Measurements from ENCODE around the gene ARPIN.
"Not testable (repeated sequence)": the region's sequence is repeated elsewhere in the genome, so short reads cannot be mapped to it uniquely, and the experiment has no call there.

Gene ARPIN

DNA sequence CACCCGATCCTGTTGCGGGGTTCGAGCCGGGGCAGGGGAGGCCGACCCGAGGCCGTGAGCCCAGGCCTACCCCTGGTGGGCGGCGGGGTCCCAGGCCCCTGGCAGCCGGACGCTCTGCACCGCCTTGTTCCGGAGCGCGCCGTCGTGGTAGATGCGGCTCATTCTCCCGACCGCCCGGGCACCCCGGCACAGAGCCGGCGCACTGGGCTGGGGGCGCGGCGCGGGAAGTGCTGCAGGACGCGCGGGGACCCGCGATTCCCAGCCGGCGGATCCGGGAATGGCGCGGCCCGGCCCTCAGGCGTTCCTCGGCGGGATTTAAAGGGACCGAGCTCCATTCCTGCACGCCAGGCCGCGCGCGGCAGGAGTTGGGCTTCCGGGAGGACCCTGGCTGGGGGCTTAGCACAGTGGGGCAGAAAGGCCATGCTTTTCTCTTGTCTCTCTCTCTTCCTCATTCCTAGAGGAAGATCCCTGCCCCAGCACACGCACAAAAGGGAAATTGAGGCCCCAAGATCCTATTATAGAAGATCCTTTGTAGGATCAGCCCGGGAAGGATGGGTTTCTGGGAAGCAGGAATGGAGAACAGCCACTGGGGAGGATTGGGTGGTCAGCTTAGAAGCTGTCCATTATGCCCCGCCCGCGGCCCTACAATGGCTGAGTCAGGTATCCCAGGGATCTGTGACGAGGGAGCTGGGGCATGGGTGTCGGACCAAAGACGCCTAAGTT, at the start of gene ARPIN:
Gene ARPIN (minus strand): TSS at position 279 of the 723 bp plus-strand sequence. CDS start 117 bp downstream, at position 162.
- Histone ChIP-seq H4K20me1 (ENCODE audit: control insufficient read depth, insufficient read depth, low read depth, low read length) (no peaks in the 10 kb centered on the region), H3K4me3 (ENCODE audit: low read length) (no peak within 1 kb of the TSS), H3K27ac (ENCODE audit: low read depth, low read length) (no peak within 1 kb of the TSS), H3F3A (ENCODE audit: control insufficient read depth, insufficient read depth) (no peaks in the 10 kb centered on the region), H3K79me2 (ENCODE audit: control insufficient read depth, low read length) (no peaks in the 10 kb centered on the region), H3K9me3 (ENCODE audit: control insufficient read depth, insufficient read depth, low read length) (no peaks in the 10 kb centered on the region), H3K36me3 (ENCODE audit: control insufficient read depth, low read length) (no peaks in the 10 kb centered on the region), H3K4me2 (ENCODE audit: low read length) (no peak within 1 kb of the TSS), H3K4me1 (ENCODE audit: control insufficient read depth, low read length) (peaks cover 3% of the 10 kb centered on the region; the same call in 1 of the 2 replicates), H3K27me3 (ENCODE audit: control insufficient read depth, low read length) (peaks cover 21% of the 10 kb centered on the region), H3K9me2 (replicated peaks; ENCODE audit: control insufficient read depth, low read length) (no peaks in the 10 kb centered on the region)
- TF ChIP-seq, protein P1, sequence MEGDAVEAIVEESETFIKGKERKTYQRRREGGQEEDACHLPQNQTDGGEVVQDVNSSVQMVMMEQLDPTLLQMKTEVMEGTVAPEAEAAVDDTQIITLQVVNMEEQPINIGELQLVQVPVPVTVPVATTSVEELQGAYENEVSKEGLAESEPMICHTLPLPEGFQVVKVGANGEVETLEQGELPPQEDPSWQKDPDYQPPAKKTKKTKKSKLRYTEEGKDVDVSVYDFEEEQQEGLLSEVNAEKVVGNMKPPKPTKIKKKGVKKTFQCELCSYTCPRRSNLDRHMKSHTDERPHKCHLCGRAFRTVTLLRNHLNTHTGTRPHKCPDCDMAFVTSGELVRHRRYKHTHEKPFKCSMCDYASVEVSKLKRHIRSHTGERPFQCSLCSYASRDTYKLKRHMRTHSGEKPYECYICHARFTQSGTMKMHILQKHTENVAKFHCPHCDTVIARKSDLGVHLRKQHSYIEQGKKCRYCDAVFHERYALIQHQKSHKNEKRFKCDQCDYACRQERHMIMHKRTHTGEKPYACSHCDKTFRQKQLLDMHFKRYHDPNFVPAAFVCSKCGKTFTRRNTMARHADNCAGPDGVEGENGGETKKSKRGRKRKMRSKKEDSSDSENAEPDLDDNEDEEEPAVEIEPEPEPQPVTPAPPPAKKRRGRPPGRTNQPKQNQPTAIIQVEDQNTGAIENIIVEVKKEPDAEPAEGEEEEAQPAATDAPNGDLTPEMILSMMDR (IDR thresholded peaks at IDR 0.05; ENCODE audit: low read depth, low read length, poor library complexity, severe bottlenecking), result no peak
- TF ChIP-seq EZH2phosphoT487 (IDR thresholded peaks at IDR 0.05; ENCODE audit: borderline replicate concordance, low read length), result no peak

DNA sequence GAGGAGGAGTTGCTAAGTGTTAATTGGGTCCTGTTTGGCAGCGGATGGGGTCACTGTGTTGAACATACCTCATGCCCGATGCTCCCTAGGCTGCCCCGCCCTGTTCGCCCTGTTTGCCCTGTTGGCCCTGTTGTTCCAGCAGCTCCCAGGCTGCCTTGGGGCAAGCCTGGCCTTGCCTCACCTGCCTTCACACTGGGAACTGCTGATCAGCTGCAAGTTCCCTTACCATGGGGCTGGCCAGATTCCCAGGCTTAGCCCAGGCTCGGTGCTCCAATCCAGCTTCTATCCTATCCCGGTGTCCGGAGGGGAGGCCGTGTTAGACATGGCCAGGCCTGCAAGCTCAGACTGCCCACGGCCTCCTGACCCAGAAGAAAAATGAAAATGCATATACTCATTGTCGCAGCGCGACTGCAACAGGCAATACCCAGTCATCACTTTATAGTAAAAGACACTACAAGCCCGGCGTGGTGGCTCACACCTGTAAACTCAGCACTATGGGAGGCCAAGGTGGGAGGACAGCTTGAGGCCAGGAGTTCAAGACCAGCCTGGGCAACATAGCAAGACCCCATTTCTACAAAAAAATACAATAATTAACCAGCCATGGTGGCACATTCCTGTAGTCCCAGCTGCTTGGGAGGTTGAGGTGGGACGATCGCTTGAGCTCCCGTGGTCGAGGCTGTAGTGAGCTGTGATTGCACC, 45.5 kb upstream of the ARPIN start:
- TF ChIP-seq, protein P1 (IDR thresholded peaks at IDR 0.05; ENCODE audit: low read depth, low read length, poor library complexity, severe bottlenecking), result no peak
- no peak for TF ChIP-seq EZH2phosphoT487 (IDR thresholded peaks at IDR 0.05; ENCODE audit: borderline replicate concordance, low read length)
- H3K4me3 ChIP-seq (ENCODE audit: low read length), result no peak overlapping the region
- H4K20me1 ChIP-seq (ENCODE audit: control insufficient read depth, insufficient read depth, low read depth, low read length), result no peaks in the 10 kb centered on the region

DNA sequence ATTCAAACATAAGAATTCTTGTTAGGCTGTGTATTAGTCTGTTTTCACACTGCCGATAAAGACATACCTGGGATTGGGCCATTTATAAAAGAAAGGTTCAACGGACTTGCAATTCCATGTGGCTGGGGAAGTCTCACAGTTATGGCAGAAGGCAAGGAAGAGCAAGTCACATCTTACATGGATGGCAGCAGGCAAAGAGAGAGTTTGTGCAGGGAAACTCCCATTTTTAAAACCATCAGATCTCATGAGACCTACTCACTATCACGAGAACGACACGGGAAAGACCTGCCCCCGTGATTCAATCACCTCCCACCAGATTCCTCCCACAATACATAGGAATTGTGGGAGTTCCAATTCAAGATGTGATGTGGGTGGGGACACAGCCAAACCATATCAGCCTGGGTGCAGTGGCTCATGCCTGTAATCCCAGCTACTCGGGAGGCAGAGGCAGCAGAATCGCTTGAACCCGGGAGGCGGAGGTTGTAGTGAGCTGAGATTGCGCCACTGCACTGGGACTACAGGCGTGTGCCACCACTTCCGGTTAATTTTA, 42.8 kb upstream of the ARPIN start:
- not testable (repeated sequence) for H3K27ac ChIP-seq (ENCODE audit: low read depth, low read length); H3K9me3 ChIP-seq (ENCODE audit: control insufficient read depth, insufficient read depth, low read length); H3F3A ChIP-seq (ENCODE audit: control insufficient read depth, insufficient read depth); H3K4me1 ChIP-seq (ENCODE audit: control insufficient read depth, low read length); H3K4me3 ChIP-seq (ENCODE audit: low read length); H3K4me2 ChIP-seq (ENCODE audit: low read length); H3K36me3 ChIP-seq (ENCODE audit: control insufficient read depth, low read length); H4K20me1 ChIP-seq (ENCODE audit: control insufficient read depth, insufficient read depth, low read depth, low read length); H3K27me3 ChIP-seq (ENCODE audit: control insufficient read depth, low read length); H3K9me2 ChIP-seq (replicated peaks; ENCODE audit: control insufficient read depth, low read length); H3K79me2 ChIP-seq (ENCODE audit: control insufficient read depth, low read length)

More for the DNA sequence above, 45.5 kb upstream of the ARPIN start:
- no peaks in the 10 kb centered on the region for H3F3A ChIP-seq (ENCODE audit: control insufficient read depth, insufficient read depth)
- no peaks in the 10 kb centered on the region for H3K4me1 ChIP-seq (ENCODE audit: control insufficient read depth, low read length)
- 0 out of 2 replicates have a peak, but pooled peaks cover 3% of the 10 kb centered on the region for H3K27me3 ChIP-seq (ENCODE audit: control insufficient read depth, low read length)
- no peaks in the 10 kb centered on the region for H3K36me3 ChIP-seq (ENCODE audit: control insufficient read depth, low read length)
- H3K9me3 ChIP-seq (ENCODE audit: control insufficient read depth, insufficient read depth, low read length), result no peaks in the 10 kb centered on the region
- H3K4me2 ChIP-seq (ENCODE audit: low read length), result no peak overlapping the region
- H3K9me2 ChIP-seq (replicated peaks; ENCODE audit: control insufficient read depth, low read length), result no peaks in the 10 kb centered on the region
- no peaks in the 10 kb centered on the region for H3K79me2 ChIP-seq (ENCODE audit: control insufficient read depth, low read length)
- H3K27ac ChIP-seq (ENCODE audit: low read depth, low read length), result no peak overlapping the region

DNA sequence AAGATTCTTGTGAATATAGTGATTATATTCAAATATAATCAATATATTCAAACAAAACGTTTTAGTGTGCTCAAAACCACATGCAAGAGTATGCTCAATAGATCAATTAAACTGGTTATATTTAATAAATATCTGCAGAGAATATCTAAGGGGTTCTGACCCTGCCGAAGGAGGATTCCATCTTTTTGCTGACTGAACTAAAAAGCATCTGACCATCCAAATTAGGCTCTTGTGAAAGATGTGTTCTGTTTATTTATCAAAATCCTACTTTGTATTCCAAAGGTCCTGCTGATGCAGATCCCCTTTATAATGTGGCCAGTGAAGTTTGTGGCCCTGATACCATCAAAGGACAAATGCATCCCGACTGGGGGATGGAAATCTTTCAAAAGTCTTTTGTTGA, 41.8 kb upstream of the ARPIN start:
- 0 out of 2 replicates have a peak, but pooled peaks cover 3% of the 10 kb centered on the region for H3K27me3 ChIP-seq (ENCODE audit: control insufficient read depth, low read length)
- no peaks in the 10 kb centered on the region for H3K4me1 ChIP-seq (ENCODE audit: control insufficient read depth, low read length)
- no peak overlapping the region for H3K4me3 ChIP-seq (ENCODE audit: low read length)
- H4K20me1 ChIP-seq (ENCODE audit: control insufficient read depth, insufficient read depth, low read depth, low read length), result no peaks in the 10 kb centered on the region
- no peaks in the 10 kb centered on the region for H3K36me3 ChIP-seq (ENCODE audit: control insufficient read depth, low read length)
- no peaks in the 10 kb centered on the region for H3K9me3 ChIP-seq (ENCODE audit: control insufficient read depth, insufficient read depth, low read length)
- H3K27ac ChIP-seq (ENCODE audit: low read depth, low read length), result no peak overlapping the region
- H3K79me2 ChIP-seq (ENCODE audit: control insufficient read depth, low read length), result no peaks in the 10 kb centered on the region
- TF ChIP-seq EZH2phosphoT487 (IDR thresholded peaks at IDR 0.05; ENCODE audit: borderline replicate concordance, low read length), result no peak
- TF ChIP-seq, protein P1 (IDR thresholded peaks at IDR 0.05; ENCODE audit: low read depth, low read length, poor library complexity, severe bottlenecking), result no peak
- H3F3A ChIP-seq (ENCODE audit: control insufficient read depth, insufficient read depth), result no peaks in the 10 kb centered on the region
- no peak overlapping the region for H3K4me2 ChIP-seq (ENCODE audit: low read length)
- H3K9me2 ChIP-seq (replicated peaks; ENCODE audit: control insufficient read depth, low read length), result no peaks in the 10 kb centered on the region
